Endometrial microvascular endothelial cells (primary cell): Measurements from ENCODE around the gene CSK. TPM values are rescaled to one million over a fixed set of nuclear protein-coding genes. Genes with fewer than 3 reads are reported as not detected.

Experiments
- in situ Hi-C: cut with HindIII; loops from 2 replicates; pipeline ENCODE4 v1.10.0; 2017; ENCODE audit warnings: low sequenced_read_pairs, low pct_unique_long_range_greater_than_20kb; ENCODE audit errors: inconsistent ontology term
- total RNA-seq: library from RNA; depleted of rRNA; stranded (reverse); fragments of >200 nt; gene quantifications from one replicate; pipeline ENCODE4 v1.2.3, GENCODE V29; 2015; ENCODE audit errors: inconsistent ontology term

The CSK gene
- total RNA-seq, 1 donor from 2014 or later = 35.7 TPM

DNA sequence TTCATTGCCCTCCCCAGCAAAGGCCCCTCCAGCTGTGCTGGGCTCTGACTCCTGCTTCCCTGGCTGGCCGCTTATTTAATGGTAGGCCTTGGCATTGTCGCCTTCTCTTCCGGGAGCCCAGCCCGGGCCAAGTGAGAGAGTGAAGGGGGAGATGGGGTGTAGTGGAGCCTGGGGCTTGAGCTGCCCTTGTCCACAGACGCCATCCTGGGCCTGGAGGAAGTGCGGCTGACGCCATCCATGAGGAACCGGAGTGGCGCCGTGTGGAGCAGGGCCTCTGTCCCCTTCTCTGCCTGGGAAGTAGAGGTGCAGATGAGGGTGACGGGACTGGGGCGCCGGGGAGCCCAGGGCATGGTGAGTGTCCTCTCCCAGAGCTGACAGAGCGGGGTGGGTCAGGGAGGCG is 34.1 kb downstream of the CSK start:
- in situ Hi-C loops = no loop called here

DNA sequence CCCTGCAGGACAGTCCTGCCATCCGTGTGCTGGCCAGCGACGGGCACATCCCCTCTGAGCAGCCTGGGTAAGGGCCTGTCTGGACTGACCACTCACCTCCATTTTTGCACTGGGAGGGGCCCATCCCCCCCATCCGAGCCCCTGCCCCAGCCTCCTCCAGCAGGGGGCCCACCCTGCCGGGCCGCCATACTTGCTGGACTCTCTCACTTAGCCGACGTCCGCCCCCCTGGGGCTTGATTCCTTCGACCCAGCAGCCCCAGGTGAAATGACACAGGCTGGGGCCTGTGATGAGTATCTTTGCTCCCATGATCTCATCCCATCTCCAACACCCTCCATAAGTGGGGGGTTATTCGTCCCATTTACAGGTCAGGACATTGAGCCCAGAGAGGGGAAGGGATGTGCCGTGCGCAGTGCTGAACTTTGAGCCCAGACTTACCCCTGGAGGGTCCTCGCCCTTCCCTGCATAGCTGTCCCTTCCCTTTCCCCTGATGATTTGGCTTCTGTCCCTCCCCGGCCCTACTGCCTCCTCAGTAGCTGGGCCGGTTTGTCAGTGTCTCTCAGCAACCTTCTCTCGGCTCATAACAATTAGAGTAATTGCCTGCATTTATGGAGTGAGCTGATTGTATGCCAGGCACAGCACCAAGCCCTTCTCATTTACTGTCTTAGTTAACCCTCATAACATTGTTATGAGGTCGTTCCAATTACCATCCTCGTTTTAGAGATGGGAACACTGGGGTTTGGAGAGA is 34.9 kb downstream of the CSK start:
- in situ Hi-C loops = no loop called here

DNA sequence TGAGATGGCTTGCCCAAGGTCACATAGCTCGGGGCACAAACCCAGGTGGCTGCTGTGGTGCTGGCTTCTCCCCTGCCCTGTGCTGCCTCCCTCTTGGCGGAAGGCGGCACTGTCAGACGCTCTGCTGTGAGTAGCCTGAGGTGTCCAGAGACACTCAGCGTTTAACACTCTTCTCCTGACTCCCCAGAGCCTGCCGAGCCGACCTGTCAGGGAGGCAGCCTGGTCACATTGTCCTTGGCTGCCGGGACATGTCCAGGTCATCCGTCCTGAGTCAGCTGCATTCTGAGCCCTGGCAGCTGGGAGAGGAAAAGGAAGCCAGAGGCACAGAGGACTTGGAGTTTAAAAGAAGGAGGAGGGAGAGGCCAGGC is 35.5 kb downstream of the CSK start:
- in situ Hi-C loops = no loop called here

DNA sequence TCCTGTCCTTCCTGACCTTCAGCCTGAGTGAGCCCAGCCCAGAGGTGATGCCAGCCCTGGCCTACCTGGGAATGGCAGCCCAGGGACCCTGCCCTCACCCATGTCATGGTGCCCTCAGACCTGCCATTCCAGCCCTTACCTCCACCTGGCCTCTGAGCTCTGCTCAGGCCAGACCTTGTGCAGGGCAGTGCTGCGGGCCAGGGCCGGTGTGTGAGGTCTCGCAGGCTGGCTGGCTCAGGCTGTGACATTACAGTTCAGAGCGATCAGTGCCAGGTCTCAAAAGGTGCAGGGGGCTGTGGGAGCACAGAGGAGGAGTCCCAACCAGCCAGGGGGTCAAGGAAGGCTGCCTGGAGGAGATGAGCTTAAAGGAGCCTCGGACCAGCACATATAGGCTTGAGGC is 38.2 kb downstream of the CSK start:
- in situ Hi-C loops = no loop called here

DNA sequence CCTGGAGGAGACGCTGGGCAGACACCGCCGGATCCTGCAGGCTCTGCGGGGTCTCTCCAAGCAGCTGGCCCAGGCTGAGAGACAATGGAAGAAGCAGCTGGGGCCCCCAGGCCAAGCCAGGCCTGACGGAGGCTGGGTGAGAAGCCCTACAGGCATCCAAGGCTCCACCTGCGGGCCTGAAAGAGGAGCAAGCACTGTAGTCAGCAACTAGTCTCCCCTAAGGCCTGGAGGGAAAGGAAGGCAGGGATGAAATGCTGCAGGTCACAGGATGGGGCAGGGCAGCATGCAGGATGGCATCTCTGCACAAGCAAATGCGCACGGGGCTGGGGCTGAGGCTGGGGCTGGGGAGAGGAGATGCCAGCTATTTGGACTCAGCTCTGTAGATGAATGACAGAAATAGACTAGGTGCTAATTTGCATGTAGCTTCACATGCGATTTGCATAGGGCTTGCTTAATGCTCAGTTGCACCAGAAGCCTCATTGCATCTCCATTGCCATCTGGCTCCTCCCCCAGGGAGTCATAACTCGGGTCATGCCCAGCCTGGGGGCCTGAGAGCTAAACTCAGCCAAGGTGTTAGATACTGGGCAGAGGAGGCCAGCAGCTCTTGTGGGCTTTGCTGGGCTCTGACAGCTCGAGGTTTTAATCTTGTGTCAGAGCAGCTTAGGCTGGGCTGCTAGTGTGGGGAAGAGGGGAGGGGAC is 39.4 kb downstream of the CSK start:
- in situ Hi-C loops = no loop called here

DNA sequence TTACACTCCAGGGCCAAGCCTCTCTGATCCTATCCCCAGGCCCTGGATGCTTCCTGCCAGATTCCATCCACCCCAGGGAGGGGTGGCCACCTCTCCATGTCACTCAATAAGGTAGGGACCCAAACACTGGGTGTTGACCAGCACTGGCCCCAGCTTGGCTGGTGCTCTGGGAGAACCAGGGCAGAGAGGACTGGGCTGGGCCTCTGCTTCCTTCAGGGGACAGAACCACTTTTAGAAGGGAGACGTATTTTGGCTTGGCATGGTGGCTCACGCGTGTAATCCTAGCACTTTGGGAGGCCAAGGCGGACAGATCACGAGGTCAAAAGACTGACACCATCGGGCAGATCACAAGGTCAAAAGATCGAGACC is 39.9 kb downstream of the CSK start:
- in situ Hi-C loops = no loop called here

DNA sequence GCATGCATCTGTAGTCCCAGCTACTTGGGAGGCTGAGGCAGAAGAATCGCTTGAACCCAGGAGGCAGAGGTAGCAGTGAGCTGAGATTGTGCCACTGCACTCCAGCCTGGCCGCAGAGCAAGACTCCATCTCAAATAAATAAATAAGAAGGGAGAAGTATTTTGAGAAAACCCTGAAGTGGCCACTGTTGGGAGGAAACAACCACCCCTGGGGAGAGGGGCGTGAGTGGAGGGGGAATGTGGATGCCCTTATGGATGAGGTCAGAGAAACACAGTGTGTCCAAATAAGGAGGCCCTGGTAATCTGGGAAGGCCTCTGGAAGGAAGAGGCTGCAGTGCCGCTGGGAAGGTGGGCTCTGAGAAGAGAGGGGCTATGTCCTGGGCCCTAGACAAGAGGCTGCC is 40.4 kb downstream of the CSK start:
- in situ Hi-C loops = no loop called here

DNA sequence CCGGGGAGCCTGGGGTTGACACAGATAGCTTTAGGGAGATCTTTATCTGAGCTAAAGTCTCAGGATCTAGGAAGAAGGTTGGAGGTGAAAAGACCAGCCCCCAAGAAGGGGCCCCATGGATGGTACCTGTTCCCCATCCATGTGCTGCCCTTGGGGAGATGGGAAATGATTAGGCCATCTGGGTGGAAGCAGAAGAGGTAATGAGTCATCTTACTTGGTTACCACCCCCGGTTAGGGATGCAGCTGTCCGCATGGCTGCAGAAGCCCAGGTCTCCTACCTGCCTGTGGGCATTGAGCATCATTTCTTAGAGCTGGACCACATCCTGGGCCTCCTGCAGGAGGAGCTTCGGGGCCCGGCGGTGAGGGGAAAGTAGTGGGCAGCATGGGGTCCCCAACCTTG is 41.4 kb downstream of the CSK start:
- in situ Hi-C loops = no loop called here

DNA sequence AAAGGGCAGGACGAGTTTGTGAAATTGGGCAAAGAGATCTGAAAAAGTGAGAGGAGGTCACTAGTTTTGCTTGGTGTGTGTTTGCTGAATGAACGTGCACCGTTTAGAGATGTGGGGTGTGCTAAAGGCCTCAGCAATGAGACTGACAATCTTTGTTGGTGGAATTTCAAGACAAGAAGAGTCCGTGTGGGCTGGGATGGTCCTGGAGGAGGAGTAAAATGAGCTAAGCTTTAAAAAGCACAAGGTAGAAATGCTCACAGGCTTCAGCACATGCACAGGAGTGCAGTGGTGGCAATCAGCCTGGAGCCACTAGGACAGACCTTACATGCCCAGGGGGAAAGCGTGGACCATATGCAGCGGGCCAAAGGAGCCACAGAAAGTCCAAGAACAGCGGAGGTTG is 43.1 kb downstream of the CSK start:
- in situ Hi-C loops = no loop called here

DNA sequence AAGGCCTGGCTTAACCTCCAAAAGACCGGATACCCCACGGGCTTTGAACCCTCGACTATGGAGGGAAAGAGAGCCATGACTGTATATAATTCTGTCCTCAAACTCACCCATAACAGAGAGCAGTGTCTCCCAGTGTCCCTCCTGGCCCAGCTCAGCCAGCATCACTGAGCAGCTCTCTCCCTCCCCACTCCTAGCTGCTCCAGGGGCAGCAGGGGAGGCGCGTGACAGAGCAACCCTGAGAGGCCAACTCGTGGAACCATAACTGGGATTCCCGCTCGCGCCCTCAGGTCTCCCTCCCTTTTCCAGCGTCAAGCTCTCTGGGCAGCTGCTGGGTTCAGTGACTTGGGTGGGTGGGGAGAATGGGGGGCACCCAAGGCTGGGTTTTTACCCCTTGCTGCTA is 44.0 kb downstream of the CSK start:
- in situ Hi-C loops = no loop called here

DNA sequence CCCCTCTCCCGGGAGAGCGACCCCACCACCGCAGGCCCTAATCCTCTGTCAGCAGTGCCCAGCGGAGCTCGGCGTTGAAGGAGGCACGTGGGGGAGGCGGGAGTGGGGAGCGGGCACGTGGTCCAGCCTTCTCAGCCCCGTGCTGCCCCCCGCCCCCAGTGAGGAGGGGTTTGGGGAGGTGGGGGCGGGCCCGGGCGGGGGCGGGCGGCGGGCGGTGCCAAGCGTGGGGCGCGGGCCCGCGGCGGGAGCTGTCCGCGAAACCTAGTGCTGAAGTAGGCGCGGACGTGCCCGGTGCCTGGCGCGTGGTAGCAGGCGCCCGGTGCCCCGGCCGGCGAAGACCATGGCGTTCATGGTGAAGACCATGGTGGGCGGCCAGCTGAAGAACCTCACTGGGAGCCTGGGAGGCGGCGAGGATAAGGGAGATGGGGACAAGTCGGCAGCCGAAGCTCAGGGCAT is 44.5 kb downstream of the CSK start, which contains the start of gene CPLX3:
Gene CPLX3, plus strand, starts transcription at position 264 of the 456 bp plus-strand sequence. Its CDS starts 77 bp downstream, at position 341.
- in situ Hi-C loops = no loop called here

DNA sequence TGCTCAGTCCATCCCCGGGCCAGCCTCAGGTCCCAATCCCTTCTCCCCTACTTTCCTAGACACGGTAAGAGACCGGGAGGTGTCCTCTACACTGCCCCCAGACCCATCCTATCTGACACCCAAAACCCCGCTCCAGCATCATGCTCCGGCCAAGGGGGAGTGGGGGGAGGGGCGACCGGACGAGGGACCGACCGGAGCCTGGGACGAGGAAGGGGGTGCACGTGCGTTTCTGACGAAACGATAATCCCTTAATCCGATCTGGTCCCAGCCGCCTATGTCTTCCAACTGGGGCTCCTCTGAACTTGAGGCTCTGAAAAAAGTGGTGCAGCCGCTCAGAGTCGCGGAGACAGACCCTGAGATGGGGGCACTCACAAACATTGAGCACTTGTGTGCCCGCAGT is 45.0 kb downstream of the CSK start:
- in situ Hi-C loops = no loop called here

DNA sequence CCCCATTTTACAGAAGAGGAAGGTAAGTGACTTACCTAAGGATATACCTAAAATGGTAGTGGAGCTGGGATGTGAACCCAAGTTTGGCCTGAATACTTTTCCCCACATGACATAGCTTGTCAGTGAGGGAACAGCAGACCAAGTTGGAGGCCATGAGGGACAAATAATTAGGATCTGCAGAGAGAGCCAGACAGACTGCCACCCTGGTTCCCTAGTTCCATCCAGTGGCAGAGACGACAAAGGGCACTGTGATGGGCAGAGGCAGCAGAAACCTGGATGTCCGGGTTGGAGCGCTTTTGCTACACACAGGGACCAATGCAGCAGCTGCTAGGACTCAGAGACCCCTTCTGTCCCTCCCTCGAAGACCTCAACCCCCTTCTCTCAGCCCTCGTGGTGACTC is 45.7 kb downstream of the CSK start:
- in situ Hi-C loops = no loop called here

DNA sequence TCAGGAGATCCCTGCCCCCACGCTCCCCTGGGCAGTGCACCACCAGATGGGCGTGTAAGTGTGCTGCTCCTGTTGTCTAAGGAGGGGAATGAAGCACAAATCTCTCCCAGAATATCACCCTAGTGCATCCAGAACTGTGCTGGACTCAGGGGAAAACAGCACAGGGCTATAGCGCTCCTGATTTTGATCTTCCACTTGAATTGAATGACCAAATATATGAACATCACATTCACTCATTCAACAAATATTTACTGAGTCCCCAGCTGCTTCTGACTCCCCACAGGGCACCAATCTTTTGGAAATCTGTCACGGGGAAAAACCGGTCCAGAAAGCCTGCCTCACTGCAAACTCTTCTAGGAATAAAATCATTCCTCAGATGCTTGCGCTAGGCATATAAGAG is 47.0 kb downstream of the CSK start:
- in situ Hi-C loops = no loop called here

DNA sequence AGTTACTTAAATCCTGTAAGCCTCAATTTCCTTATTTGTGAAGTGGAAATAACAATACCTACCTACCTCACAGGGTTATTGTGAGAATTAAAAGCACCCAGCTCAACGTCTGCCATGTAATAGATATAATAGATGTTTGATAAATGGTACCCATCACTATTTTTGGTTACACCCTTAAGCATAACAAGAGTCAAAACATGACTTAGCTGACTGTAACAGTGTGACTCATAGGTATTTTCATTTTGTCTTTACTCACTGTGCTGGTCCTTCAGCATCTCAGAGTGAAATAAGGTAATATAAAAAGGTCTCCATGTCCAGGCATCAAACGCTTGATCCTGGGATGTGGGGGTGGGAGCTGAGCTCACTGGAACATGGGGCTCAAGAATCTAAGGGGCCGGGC is 47.6 kb downstream of the CSK start:
- in situ Hi-C loops = no loop called here

DNA sequence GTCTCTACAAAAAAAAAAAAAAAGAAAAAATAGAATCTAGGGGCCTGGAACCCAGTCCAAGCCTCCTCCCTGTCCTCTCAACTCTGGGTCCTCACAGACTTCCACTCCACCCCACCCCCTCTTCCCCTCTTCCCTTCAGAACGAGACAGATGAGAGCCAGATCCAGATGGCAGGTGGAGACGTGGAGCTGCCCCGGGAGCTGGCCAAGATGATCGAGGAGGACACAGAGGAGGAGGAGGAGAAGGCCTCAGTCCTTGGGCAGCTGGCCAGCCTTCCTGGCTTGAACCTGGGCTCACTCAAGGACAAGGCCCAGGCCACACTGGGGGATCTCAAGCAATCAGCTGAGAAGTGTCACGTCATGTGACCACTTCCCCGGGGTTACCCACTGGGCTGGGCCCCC is 48.1 kb downstream of the CSK start:
- in situ Hi-C loops = no loop called here

DNA sequence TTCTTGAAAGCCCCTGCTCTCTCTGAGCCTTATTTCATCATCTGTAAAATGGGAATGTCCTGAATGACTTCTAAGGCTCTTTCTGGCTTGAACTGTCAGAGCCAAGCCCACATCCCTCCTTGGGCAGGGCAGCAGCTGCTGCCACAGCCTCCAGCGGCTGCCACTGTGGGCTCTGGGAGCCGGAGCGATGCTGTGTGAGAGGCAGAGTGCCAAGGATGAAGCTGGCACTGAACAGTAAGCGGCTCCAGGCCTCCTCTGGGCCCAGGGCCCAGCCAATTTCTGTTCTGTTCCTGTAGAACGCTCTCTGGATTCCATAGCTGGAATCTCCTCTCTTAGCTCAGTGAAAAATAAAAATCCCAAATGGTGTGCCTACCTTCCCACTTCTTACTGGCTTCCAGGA is 49.0 kb downstream of the CSK start:
- in situ Hi-C loops = no loop called here

DNA sequence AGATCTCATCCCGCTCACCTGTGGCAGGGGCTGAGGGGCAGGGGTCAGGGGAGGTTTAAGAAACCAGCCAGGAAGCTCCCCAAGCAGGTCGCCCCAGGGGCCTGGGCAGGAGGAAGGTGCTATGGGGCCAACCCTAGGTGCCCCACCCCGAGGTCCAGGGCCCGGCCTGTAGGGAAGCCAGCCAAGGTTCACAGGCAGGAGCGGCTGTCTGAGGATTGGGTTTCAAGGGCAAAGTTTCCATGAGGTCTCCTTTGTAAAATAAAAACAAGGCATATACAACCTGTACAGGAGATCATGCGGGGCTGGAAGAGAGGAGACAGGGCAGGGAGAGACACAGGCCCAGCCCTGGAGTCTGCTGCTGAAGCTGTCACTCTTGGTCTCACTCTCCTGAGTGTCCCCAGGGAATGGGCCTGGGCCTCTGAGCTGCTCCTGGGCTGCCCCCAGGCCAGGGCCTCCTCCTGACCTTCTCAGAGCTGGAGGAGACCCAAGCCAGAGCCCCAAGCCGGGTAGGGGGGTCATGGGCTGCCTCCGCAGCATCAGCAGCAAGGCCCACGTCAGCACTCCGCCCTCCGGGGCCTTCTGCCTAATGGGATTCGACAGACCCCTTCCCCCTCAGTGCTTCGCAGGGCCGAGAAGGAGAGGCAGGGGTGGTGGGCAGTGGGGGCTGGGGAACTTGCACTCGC is 50.1 kb downstream of the CSK start:
- in situ Hi-C loops = no loop called here

DNA sequence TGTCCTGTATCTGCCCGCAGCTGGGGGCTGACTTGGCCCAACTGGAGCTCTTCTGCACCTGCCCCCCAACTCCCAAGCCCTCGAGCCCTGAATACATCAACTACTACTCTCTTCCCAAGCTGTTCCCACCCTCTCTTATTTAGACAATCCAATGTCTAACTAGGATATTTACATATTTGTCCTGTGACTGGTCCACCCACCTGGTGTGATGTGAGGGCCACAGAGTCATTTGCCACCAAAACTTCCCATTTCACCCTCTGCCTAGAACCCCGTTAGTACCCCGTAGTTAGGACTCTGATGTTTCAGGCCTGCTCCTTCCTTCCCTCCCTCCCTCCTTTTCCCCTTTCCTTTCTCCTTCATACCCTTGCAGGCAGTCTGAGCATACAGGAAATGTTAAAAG is 50.9 kb downstream of the CSK start:
- in situ Hi-C loops = no loop called here
